Measurements from ENCODE around the gene EHD4.

EHD4 gene

GRCh38 chr15:41999290-42000285, 27.2 kb upstream of the EHD4 start:
- TF ChIP-seq REST (IDR thresholded peaks at IDR 0.05; ENCODE audit: insufficient read depth in 1 of 2, low read depth in 2 of 2, low read length in 2 of 2) (no peak), FOXP2 (optimal IDR thresholded peaks at IDR 0.05; ENCODE audit: borderline replicate concordance, extremely low read depth, extremely low read length, insufficient read depth) (no peak), SIN3A (IDR thresholded peaks at IDR 0.05; ENCODE audit: borderline replicate concordance, insufficient read depth, low read length) (no peak), POLR2AphosphoS5 (IDR thresholded peaks at IDR 0.05; ENCODE audit: low read depth, low read length) (no peak), TAF1 (IDR thresholded peaks at IDR 0.05; ENCODE audit: borderline replicate concordance, insufficient read depth, low read length) (no peak)

GRCh38 chr15:41997845-41998244, 25.5 kb upstream of the EHD4 start:
- TF ChIP-seq POLR2AphosphoS5 (IDR thresholded peaks at IDR 0.05; ENCODE audit: low read depth, low read length) (no peak), REST (IDR thresholded peaks at IDR 0.05; ENCODE audit: insufficient read depth in 1 of 2, low read depth in 2 of 2, low read length in 2 of 2) (no peak), TAF1 (IDR thresholded peaks at IDR 0.05; ENCODE audit: borderline replicate concordance, insufficient read depth, low read length) (no peak), FOXP2 (optimal IDR thresholded peaks at IDR 0.05; ENCODE audit: borderline replicate concordance, extremely low read depth, extremely low read length, insufficient read depth) (no peak), SIN3A (IDR thresholded peaks at IDR 0.05; ENCODE audit: borderline replicate concordance, insufficient read depth, low read length) (no peak)

- TF ChIP-seq TAF1 (IDR thresholded peaks at IDR 0.05; ENCODE audit: borderline replicate concordance, insufficient read depth, low read length): no peak
- no peak for TF ChIP-seq POLR2AphosphoS5 (IDR thresholded peaks at IDR 0.05; ENCODE audit: low read depth, low read length)
- TF ChIP-seq REST (IDR thresholded peaks at IDR 0.05; ENCODE audit: insufficient read depth in 1 of 2, low read depth in 2 of 2, low read length in 2 of 2): no peak
- no peak for TF ChIP-seq FOXP2 (optimal IDR thresholded peaks at IDR 0.05; ENCODE audit: borderline replicate concordance, extremely low read depth, extremely low read length, insufficient read depth)
- no peak for TF ChIP-seq SIN3A (IDR thresholded peaks at IDR 0.05; ENCODE audit: borderline replicate concordance, insufficient read depth, low read length)
Measured at GRCh38 chr15:41996921-41997592, 24.7 kb upstream of the EHD4 start.

- TF ChIP-seq FOXP2 (optimal IDR thresholded peaks at IDR 0.05; ENCODE audit: borderline replicate concordance, extremely low read depth, extremely low read length, insufficient read depth): no peak
- TF ChIP-seq REST (IDR thresholded peaks at IDR 0.05; ENCODE audit: insufficient read depth in 1 of 2, low read depth in 2 of 2, low read length in 2 of 2): no peak
- no peak for TF ChIP-seq TAF1 (IDR thresholded peaks at IDR 0.05; ENCODE audit: borderline replicate concordance, insufficient read depth, low read length)
- no peak for TF ChIP-seq SIN3A (IDR thresholded peaks at IDR 0.05; ENCODE audit: borderline replicate concordance, insufficient read depth, low read length)
- no peak for TF ChIP-seq POLR2AphosphoS5 (IDR thresholded peaks at IDR 0.05; ENCODE audit: low read depth, low read length)
Measured at GRCh38 chr15:41996376-41996775, 24.0 kb upstream of the EHD4 start.

All from PFSK-1 (cell line).